Coronary artery (tissue), 2 donors: Measurements from ENCODE around the gene TMEM108.

Source experiments
- DNase-seq: peaks from one replicate; pipeline ENCODE4 v3.0.0-alpha.2; 2017; ENCODE audit warnings: low spot score
- H3K27ac ChIP-seq, 2 donors: fragments of 200-600 bp; sonication (generic); one replicate each; pipeline ENCODE4 v1.5.1; 2016 to 2019
- H3K4me3 ChIP-seq: fragments of 200-600 bp; sonication (generic); 2 replicates; pipeline ENCODE4 v1.5.1; 2016; ENCODE audit warnings: mild to moderate bottlenecking, moderate library complexity
- TF ChIP-seq, protein P1 (sequence below): fragments of 200-600 bp; sonication (generic); IDR thresholded peaks from one replicate; pipeline ENCODE4 v1.5.1; 2019; ENCODE audit warnings: antibody characterized with exemption

TMEM108 gene

DNA sequence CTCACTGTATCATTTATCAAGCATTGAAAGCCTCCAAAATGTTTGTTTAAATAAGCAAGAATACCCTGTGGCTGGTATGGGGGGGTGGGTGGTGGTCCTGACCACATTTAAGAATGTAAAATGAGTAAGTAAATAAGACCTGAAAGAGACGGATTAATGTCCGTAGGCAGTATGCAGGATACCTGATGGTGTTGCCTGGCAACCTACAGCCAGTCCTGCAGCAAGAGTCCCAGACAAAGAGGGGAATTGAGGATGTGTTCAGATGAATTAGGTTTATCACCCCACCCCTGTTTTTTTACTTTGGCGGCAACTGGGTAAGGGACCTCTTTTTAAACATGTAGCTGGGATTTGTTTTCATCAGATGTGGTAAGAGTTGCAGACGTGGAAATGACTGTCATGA is 261.9 kb downstream of the TMEM108 start:
- Histone ChIP-seq H3K4me3 (no peak overlapping the region), H3K27ac (no peak overlapping the region)
- DNase-seq = no peak
- TF ChIP-seq, protein P1, sequence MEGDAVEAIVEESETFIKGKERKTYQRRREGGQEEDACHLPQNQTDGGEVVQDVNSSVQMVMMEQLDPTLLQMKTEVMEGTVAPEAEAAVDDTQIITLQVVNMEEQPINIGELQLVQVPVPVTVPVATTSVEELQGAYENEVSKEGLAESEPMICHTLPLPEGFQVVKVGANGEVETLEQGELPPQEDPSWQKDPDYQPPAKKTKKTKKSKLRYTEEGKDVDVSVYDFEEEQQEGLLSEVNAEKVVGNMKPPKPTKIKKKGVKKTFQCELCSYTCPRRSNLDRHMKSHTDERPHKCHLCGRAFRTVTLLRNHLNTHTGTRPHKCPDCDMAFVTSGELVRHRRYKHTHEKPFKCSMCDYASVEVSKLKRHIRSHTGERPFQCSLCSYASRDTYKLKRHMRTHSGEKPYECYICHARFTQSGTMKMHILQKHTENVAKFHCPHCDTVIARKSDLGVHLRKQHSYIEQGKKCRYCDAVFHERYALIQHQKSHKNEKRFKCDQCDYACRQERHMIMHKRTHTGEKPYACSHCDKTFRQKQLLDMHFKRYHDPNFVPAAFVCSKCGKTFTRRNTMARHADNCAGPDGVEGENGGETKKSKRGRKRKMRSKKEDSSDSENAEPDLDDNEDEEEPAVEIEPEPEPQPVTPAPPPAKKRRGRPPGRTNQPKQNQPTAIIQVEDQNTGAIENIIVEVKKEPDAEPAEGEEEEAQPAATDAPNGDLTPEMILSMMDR = no peak

DNA sequence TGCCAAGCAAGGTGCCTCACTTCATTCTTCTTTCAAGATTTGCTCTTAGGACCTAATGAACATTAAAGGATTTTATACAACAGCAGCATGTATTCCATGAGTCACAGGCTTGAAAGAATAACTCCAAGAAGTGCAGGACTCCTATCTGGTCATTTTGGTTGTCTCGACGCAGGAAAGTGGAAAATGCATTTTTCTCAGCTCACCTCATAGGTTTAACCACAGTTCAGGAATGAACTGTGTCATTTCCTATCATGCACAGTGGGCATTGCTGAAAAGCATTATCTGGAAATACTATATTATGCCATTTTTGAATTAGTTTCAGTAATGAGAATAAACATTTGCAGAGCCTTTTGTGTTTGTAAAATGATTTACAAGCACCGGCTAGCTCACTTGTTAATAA is 263.0 kb downstream of the TMEM108 start:
- H3K27ac ChIP-seq = no peak overlapping the region
- H3K4me3 ChIP-seq = no peak overlapping the region
- TF ChIP-seq, protein P1 = no peak
- DNase-seq = no peak

DNA sequence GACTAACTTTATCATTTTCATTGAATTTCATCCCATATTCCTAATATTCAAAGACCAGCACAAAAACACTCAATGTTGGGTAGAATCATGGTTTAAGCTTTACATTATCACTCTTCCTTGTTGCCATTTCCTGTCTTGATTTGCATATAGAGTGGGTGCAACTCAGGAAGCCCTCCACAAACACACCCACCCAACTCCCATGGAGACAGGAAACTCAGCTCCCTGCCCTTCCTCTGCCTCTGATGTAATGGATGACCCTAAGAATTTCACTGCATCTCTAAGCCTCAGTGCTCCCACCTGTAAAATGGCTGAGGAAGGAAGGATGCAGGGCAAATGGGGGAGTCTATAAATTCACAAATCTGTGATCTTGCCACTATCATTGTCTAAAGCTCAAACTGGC is 263.5 kb downstream of the TMEM108 start:
- no peak overlapping the region for H3K27ac ChIP-seq
- TF ChIP-seq, protein P1 = no peak
- no peak overlapping the region for H3K4me3 ChIP-seq
- DNase-seq = no peak

DNA sequence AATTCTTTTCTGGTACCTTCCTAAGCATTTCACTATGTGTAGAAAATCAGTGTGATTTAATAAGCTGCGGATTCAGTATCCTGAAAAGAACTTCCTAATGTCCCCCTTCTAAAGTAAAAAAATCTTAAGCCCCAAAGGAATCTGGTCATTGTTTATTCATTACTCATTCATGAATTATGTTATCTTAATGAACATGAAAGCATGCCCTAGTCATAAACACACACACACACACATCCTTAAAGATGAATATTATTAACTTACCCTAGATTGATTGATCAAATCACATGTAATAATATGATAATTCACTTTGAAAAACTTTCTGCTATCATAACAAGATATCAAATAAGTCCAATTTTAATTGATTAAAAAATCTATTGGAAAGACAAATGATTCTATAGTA is 265.2 kb downstream of the TMEM108 start:
- TF ChIP-seq, protein P1 = no peak
- H3K27ac ChIP-seq = no peak overlapping the region
- no peak for DNase-seq
- H3K4me3 ChIP-seq = no peak overlapping the region

DNA sequence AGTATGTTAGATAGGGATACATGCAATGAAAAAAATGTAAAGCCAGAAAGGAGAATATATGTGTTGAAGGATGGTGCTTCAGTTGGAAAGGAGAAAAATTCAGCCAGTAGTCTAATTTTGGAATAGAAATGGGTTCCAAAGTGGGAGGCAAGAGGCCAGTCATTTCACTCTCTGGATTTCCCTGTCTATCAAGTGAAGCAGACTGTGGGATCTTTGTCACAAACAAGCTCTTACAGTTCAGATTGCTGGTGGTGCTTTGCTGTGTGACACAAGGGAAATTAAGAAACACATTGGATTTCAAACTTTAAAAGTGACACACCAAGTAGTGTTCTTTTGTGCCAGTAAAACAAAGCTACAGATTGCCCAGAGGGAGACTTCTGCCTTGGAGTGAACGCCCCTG is 279.7 kb downstream of the TMEM108 start:
- H3K4me3 ChIP-seq = no peak overlapping the region
- TF ChIP-seq, protein P1 = no peak
- no peak for DNase-seq

DNA sequence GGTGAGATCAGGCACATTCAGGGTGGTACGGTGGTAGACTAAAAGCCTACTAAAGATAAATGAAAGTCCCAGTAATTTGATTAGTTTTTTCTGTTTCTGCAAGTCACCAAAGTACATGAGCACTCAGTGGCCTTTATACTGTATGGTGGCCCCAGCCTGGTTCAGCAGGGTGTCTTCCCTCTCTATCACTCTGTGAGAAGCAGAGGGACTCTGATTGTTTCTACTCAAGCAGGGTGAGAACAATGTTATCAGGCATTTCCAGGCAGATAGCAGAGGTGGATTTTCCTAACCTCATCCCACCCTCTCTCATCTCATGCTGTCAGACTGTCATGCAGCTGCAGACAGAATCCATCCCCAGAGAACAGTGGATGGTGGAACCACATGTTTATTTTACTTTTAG is 290.2 kb downstream of the TMEM108 start:
- Histone ChIP-seq H3K27ac (no peak overlapping the region), H3K4me3 (no peak overlapping the region)
- TF ChIP-seq, protein P1 = no peak
- no peak for DNase-seq

More for the DNA sequence above, 279.7 kb downstream of the TMEM108 start:
- no peak overlapping the region for H3K27ac ChIP-seq

GRCh38 chr3:133329626-133330025 is 291.4 kb downstream of the TMEM108 start:
- Histone ChIP-seq H3K4me3 (no peak overlapping the region), H3K27ac (no peak overlapping the region)
- TF ChIP-seq, protein P1 = no peak
- DNase-seq = no peak
